Testis (tissue), 3 donors: ENCODE data around the gene TPRG1. TPM values are rescaled to one million over a fixed set of nuclear protein-coding genes. Genes with fewer than 3 reads are reported as not detected.

Source experiments
- DNase-seq: peaks from one replicate; pipeline ENCODE4 v3.0.0-alpha.2; 2019
- H3K27ac ChIP-seq, 2 donors: fragments of 200-600 bp; sonication (generic); one replicate each; pipeline ENCODE4 v1.5.1; 2019
- H3K27me3 ChIP-seq: fragments of 200-600 bp; sonication (generic); one replicate; pipeline ENCODE4 v1.5.1; 2019
- H3K36me3 ChIP-seq: fragments of 200-600 bp; sonication (generic); one replicate; pipeline ENCODE4 v1.5.1; 2017; ENCODE audit warnings: low read depth; ENCODE audit errors: missing control alignments
- H3K4me1 ChIP-seq: fragments of 200-600 bp; sonication (generic); one replicate; pipeline ENCODE4 v1.5.1; 2019
- H3K4me3 ChIP-seq, 2 donors: fragments of 200-600 bp; sonication (generic); one replicate each; pipeline ENCODE4 v1.5.1; 2017 to 2019
- H3K9me3 ChIP-seq: fragments of 200-600 bp; sonication (generic); one replicate; pipeline ENCODE4 v1.5.1; 2017
- POLR2A ChIP-seq: fragments of 450-650 bp; IDR thresholded peaks from one replicate; pipeline ENCODE4 v1.6.1; 2017; ENCODE audit warnings: antibody characterized with exemption, mild to moderate bottlenecking, moderate library complexity
- WGBS, 2 donors: methylation state at CpG; one replicate each; pipeline ENCODE4 v1.1.5; 2018; 5-methylcytosine and 5-hydroxymethylcytosine counted together
- intact Hi-C: fragments of 100-400 bp; cut with DNase I; formaldehyde crosslinking; loops from one replicate; pipeline ENCODE4 v1.15.1; 2023; ENCODE audit warnings: low total_unique reads
- polyA plus RNA-seq: library from polyadenylated mRNA; stranded (reverse); fragments of 350-450 nt; fragmentation: Illumina TruSeq; extraction: RNeasy Lipid Tissue Mini Kit (QIAGEN cat#74804); gene quantifications from one replicate; pipeline ENCODE4 v1.2.3, GENCODE V29; 2014; ENCODE audit warnings: low read depth, low replicate concordance; ENCODE audit not compliant: insufficient read depth
- total RNA-seq, 2 donors: library from RNA; depleted of rRNA; stranded (reverse); fragments of >200 nt; gene quantifications; one replicate each; pipeline ENCODE4 v1.2.3, GENCODE V29; 2016
- TF ChIP-seq, protein P1 (sequence below), 3 experiments: fragments of 450-650 bp in 2 of 3; fragments of 200-600 bp in 1 of 3; sonication (generic) in 1 of 3; IDR thresholded peaks; one replicate each; pipeline ENCODE4 v1.5.1; 2016 to 2019; ENCODE audit warnings: antibody characterized with exemption in 3 of 3, mild to moderate bottlenecking in 2 of 3, moderate library complexity in 1 of 3

The TPRG1 gene
- total and polyA plus RNA-seq, 3 donors from 2014 or later: 15.5 to 25.2 (median 15.9) TPM

DNA sequence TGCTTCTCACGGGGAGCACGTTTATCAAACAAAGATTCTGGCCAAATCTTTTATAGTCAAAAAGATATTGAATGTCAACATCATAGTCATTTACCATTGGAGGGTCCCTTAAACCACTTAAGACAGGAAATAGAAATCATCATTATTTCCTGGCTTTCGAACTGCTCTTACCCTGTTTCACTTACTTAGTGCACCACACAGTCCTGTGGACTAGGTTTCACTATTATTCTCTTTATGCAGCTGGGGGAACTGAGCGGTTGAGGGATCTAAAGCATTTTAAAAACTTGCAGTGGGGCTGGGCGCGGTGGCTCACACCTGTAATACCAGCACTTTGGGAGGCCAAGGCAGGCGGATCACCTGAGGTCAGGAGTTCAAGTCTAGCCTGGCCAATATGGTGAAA, 13.7 kb upstream of the TPRG1 start:
- DNase-seq: no peak
- TF ChIP-seq POLR2A: no peak
- TF ChIP-seq, protein P1, sequence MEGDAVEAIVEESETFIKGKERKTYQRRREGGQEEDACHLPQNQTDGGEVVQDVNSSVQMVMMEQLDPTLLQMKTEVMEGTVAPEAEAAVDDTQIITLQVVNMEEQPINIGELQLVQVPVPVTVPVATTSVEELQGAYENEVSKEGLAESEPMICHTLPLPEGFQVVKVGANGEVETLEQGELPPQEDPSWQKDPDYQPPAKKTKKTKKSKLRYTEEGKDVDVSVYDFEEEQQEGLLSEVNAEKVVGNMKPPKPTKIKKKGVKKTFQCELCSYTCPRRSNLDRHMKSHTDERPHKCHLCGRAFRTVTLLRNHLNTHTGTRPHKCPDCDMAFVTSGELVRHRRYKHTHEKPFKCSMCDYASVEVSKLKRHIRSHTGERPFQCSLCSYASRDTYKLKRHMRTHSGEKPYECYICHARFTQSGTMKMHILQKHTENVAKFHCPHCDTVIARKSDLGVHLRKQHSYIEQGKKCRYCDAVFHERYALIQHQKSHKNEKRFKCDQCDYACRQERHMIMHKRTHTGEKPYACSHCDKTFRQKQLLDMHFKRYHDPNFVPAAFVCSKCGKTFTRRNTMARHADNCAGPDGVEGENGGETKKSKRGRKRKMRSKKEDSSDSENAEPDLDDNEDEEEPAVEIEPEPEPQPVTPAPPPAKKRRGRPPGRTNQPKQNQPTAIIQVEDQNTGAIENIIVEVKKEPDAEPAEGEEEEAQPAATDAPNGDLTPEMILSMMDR (IDR thresholded peaks at IDR 0.05): no peak
- Histone ChIP-seq H3K27ac (no peak overlapping the region), H3K4me1 (no peaks in the 10 kb centered on the region), H3K27me3 (no peaks in the 10 kb centered on the region), H3K4me3 (no peak overlapping the region), H3K36me3 (no peaks in the 10 kb centered on the region), H3K9me3 (no peaks in the 10 kb centered on the region)
- intact Hi-C loops: no loop called here
- WGBS, 2 donors: 93 to 95% methylated on average over 7 of the region's 7 CpGs

DNA sequence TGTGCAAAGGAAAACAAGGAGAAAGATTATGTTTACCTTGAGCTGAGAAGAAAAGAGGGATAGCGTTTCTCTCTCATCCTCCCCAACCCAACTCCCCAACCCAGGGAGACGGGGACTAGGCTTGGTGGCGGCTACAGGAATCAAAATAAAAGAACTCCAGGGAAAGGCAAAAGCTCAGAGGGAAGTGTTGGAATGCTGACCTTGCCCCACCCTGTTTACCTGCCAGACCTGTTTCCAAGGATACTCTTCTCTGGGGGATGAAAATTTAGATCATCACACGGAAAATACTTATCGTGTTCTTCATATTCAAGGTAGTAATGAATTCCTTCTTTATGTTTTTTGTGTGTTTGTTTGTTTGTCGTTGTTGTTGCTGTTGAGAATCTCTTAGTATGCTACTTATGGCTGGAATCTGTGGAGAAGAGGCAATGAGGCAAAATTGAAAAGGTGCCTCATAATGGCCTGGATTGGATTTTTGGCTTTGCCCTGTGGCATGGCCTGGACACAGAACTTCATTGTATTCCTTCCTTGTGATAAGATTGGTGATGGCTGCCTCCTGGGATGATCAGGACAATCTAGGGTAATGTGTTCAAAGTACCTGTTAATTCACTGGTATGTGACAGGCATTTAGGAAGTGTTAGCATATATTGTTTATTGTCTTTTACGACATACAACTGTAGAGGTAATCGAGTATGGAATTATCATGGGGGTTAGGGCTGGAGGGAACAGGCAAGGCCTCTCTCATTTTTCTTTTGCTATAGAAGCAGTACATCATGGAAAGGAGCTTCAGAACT, 11.1 kb upstream of the TPRG1 start:
- DNase-seq: no peak
- 89 to 92% methylated on average over 8 of the region's 8 CpGs for WGBS, 2 donors
- H3K27me3 ChIP-seq: no peaks in the 10 kb centered on the region
- TF ChIP-seq, protein P1 (IDR thresholded peaks at IDR 0.05): no peak
- no peak for TF ChIP-seq POLR2A
- H3K4me1 ChIP-seq: no peaks in the 10 kb centered on the region
- intact Hi-C loops: no loop called here
- no peaks in the 10 kb centered on the region for H3K9me3 ChIP-seq
- no peak overlapping the region for H3K4me3 ChIP-seq
- H3K27ac ChIP-seq: no peak overlapping the region
- H3K36me3 ChIP-seq: no peaks in the 10 kb centered on the region

DNA sequence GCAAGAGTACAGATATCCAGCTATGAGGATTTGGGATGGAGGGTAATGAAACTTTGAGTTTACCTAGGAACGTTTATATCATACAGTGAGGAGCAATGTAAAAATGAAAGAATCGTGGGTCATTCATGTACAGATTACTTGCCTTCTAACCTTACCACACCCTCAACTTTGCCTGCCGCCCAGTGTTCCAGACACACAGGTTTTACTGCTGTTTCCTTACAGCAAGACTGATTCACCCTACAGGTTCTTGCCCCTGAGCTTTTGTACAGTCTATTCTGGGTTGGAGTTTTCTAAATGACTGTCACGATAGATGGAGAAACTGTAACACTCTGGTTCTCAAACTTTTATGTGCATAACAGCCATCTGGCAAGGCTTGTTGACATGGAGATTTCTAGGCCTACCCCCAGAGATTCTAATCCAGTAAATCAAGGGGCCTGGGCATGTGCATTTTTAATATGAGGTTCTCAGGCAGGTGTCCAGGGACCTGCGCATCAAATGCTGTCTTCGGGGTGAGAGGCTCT, 6.6 kb upstream of the TPRG1 start:
- whole genome bisulfite sequencing, 2 donors: 80 to 86% methylated on average over 6 of the region's 6 CpGs
- peaks cover 4% of the 10 kb centered on the region for H3K4me1 ChIP-seq
- intact Hi-C loops: no loop called here
- no peaks in the 10 kb centered on the region for H3K27me3 ChIP-seq
- no peak overlapping the region for H3K27ac ChIP-seq
- no peak for TF ChIP-seq POLR2A
- TF ChIP-seq, protein P1 (IDR thresholded peaks at IDR 0.05): no peak
- no peak for DNase-seq
- no peaks in the 10 kb centered on the region for H3K9me3 ChIP-seq
- H3K4me3 ChIP-seq: no peak overlapping the region
- no peaks in the 10 kb centered on the region for H3K36me3 ChIP-seq

DNA sequence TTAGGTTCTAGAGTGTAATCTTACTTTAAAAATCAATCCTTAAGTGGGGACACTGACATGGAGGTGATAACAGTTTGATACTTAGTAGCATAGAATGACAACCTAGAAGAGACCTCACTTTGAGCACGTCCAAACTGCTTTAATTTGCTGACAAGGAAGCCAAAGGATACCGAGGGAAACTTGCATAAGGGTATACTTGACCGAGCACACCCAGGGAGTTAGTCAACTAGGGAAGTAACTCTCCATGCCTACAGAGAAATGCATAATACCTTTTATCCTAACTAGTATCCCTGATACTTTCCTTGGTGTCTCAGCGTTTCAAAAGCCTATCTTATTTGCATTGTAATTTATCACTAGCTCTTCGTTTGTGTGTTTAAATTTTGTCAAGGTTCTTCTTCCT, 5.5 kb upstream of the TPRG1 start:
- H3K27me3 ChIP-seq: no peaks in the 10 kb centered on the region
- no peaks in the 10 kb centered on the region for H3K36me3 ChIP-seq
- peaks cover 4% of the 10 kb centered on the region for H3K4me1 ChIP-seq
- 70 to 72% methylated on average over 5 of the region's 5 CpGs for WGBS, 2 donors
- TF ChIP-seq POLR2A: no peak
- TF ChIP-seq, protein P1 (IDR thresholded peaks at IDR 0.05): no peak
- H3K9me3 ChIP-seq: no peaks in the 10 kb centered on the region
- no peak overlapping the region for H3K4me3 ChIP-seq
- no peak overlapping the region for H3K27ac ChIP-seq
- DNase-seq: no peak
- intact Hi-C loops: no loop called here
